Gastroesophageal sphincter (tissue), 4 donors: ENCODE measurements around the gene ABHD14A. TPM values are rescaled to one million over a fixed set of nuclear protein-coding genes. Genes with fewer than 3 reads are reported as not detected.
A peak's percentile ranks its signal among the peaks of the same experiment; 100 is the strongest.

ENCODE experiments used
- ATAC-seq: fragments of 150-250 bp; one replicate; pipeline ENCODE4 v1.9.1; 2016; ENCODE audit warnings: mild to moderate bottlenecking, moderate library complexity
- H3K27ac ChIP-seq, 4 donors: fragments of 200-600 bp; sonication (generic) in 3 of 4; 1 replicate in 3 of 4; 2 replicates in 1 of 4; pipeline ENCODE4 v1.5.1; 2016 to 2019
- H3K27me3 ChIP-seq: fragments of 200-600 bp; sonication (generic); one replicate; pipeline ENCODE4 v1.5.1; 2019
- H3K36me3 ChIP-seq, 2 donors: fragments of 200-600 bp; sonication (generic); one replicate each; pipeline ENCODE4 v1.5.1; 2019; ENCODE audit warnings: control low read depth in 1 of 2
- H3K4me1 ChIP-seq, 3 donors: fragments of 200-600 bp; sonication (generic); 1 replicate in 2 of 3; 2 replicates in 1 of 3; pipeline ENCODE4 v1.5.1; 2016 to 2019; ENCODE audit warnings: control low read depth in 2 of 3
- H3K4me3 ChIP-seq, 2 donors: fragments of 200-600 bp; sonication (generic); one replicate each; pipeline ENCODE4 v1.5.1; 2019; ENCODE audit warnings: mild to moderate bottlenecking in 1 of 2, moderate library complexity in 1 of 2
- H3K9me3 ChIP-seq, 3 donors: fragments of 200-600 bp; sonication (generic); one replicate each; pipeline ENCODE4 v1.5.1; 2017 to 2019; ENCODE audit warnings: control low read depth in 2 of 3
- EP300 ChIP-seq: sonication (generic); formaldehyde crosslinking; IDR thresholded peaks from one replicate; pipeline ENCODE4 v1.6.1; 2017; ENCODE audit warnings: antibody characterized with exemption, mild to moderate bottlenecking
- POLR2A ChIP-seq, 2 donors: fragments of 450-650 bp; IDR thresholded peaks; one replicate each; pipeline ENCODE4 v1.6.1; 2017; ENCODE audit warnings: antibody characterized with exemption in 2 of 2, mild to moderate bottlenecking in 2 of 2, moderate library complexity in 1 of 2
- POLR2AphosphoS5 ChIP-seq: sonication (generic); formaldehyde crosslinking; IDR thresholded peaks from one replicate; pipeline ENCODE4 v1.6.1; 2017; ENCODE audit warnings: antibody characterized with exemption
- WGBS, 2 donors: methylation state at CpG; one replicate each; pipeline ENCODE4 v1.1.5; 2018; ENCODE audit warnings: low coverage in 1 of 2; 5-methylcytosine and 5-hydroxymethylcytosine counted together
- total RNA-seq, 4 donors: library from RNA; depleted of rRNA; stranded (reverse); fragments of >200 nt; gene quantifications; one replicate each; pipeline ENCODE4 v1.1.0, GENCODE V29; 2016
- TF ChIP-seq, protein P1 (sequence below), 4 experiments: fragments of 200-600 bp in 2 of 4; fragments of 450-650 bp in 2 of 4; sonication (generic) in 1 of 4; IDR thresholded peaks; one replicate each; pipeline ENCODE4 v1.5.1; 2017 to 2019; ENCODE audit warnings: antibody characterized with exemption in 4 of 4, mild to moderate bottlenecking in 2 of 4, moderate library complexity in 2 of 4

ABHD14A gene
- total RNA-seq, 4 donors from 2014 or later: 12.6 to 20.2 (median 13.8) TPM

DNA sequence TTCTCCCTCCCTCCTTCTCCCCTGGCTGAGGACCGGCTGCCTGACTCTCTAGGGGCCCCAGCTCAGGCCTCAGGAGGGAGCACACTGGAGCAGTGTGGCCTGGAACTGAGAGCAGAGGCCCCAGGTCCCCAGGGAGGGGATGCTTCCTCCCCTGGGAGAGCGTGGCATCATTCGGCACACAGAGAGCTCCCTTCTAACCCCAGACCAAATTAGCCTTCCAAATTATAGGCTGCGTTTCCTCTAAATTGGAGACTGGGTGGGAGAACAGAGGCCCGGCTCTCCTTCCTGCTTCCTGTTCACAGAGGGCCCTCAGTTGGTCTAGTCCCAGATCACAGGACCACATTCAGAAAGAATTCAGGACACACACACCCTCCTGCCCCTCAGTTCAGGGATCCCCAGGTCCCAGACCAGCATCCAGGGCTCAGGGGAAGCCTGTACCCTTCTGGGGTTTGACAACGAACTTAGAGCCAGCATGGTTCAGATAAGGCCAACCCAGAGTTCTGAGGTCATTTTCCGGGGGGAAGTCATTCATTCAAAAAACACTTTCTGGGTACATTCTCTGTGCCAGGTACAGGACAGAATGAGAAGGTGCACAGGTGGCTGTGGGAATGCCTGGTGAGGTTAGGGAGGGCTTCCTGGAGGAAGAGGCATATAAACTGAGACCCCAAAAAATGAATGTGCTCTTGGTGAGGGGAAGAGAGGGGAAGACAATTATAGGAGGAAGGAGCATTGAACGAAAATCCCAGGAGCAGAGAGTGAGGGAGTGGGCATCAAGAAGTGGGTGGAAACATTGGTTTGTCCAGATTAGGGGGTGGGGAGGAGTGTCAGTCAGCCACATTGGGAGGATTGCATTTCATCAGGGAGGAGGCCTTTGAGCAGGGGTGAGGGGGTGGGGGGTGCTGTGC, 49.2 kb downstream of the ABHD14A start:
- TF ChIP-seq EP300 (no peak), POLR2AphosphoS5 (no peak), POLR2A (IDR thresholded peaks at IDR 0.05) (no peak)
- TF ChIP-seq, protein P1, sequence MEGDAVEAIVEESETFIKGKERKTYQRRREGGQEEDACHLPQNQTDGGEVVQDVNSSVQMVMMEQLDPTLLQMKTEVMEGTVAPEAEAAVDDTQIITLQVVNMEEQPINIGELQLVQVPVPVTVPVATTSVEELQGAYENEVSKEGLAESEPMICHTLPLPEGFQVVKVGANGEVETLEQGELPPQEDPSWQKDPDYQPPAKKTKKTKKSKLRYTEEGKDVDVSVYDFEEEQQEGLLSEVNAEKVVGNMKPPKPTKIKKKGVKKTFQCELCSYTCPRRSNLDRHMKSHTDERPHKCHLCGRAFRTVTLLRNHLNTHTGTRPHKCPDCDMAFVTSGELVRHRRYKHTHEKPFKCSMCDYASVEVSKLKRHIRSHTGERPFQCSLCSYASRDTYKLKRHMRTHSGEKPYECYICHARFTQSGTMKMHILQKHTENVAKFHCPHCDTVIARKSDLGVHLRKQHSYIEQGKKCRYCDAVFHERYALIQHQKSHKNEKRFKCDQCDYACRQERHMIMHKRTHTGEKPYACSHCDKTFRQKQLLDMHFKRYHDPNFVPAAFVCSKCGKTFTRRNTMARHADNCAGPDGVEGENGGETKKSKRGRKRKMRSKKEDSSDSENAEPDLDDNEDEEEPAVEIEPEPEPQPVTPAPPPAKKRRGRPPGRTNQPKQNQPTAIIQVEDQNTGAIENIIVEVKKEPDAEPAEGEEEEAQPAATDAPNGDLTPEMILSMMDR (IDR thresholded peaks at IDR 0.05): no peak
- H3K4me3 ChIP-seq: peak overlapping the region in 1 of 2 donors; percentile 1
- H3K27ac ChIP-seq: peak overlapping the region in 3 of 4 donors; percentile 23 to 74 (median 73)
- H3K27me3 ChIP-seq: no peaks in the 10 kb centered on the region
- no peaks in the 10 kb centered on the region for H3K36me3 ChIP-seq
- ATAC-seq: no peak
- no peaks in the 10 kb centered on the region for H3K9me3 ChIP-seq
- WGBS, 2 donors: 83 to 90% methylated on average over 1 to 2 of the region's 8 CpGs
- peaks cover 0 to 74% (median 40%) of the 10 kb centered on the region in 3 donors for H3K4me1 ChIP-seq

DNA sequence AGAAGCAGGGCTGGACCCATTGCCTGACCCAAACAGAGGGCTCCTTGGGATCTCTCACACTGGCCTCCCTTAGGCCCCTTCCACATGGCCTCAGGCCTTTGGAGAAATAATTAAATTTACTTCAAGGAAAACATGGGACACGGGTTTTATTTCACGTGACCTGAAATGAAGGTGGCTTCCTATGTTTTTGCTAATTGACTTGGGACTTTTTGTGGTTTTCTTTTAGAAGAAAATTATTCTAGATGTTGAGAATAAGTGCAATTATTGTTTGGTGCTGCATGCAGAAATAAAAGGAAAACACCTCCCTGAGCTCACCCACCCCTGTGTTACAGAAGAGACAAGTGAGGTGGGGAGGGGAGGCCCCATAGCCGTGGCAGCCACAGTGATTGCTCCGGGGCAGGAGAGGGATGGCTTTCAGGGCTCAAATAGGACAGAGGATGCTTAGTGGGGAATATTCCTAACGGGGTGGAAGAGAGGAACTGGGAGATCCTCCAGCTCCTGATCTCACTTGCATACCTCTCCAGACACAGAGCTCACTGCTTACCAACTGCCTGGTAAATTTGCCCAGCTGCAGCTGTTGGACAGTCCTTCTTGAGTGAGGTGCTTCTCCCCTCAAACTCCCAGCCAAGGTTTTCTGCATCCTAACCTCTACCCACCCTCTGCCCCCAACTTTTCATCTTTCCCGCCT, 50.0 kb downstream of the ABHD14A start:
- no peak overlapping the region for H3K4me3 ChIP-seq
- ATAC-seq: no peak
- H3K27ac ChIP-seq: peak overlapping the region in 1 of 4 donors; percentile 73
- H3K36me3 ChIP-seq: no peaks in the 10 kb centered on the region
- H3K4me1 ChIP-seq: peaks cover 0 to 66% (median 32%) of the 10 kb centered on the region in 3 donors
- H3K9me3 ChIP-seq: no peaks in the 10 kb centered on the region
- WGBS, 2 donors: 68 to 80% methylated on average over 1 to 5 of the region's 6 CpGs
- H3K27me3 ChIP-seq: no peaks in the 10 kb centered on the region
- TF ChIP-seq, protein P1 (IDR thresholded peaks at IDR 0.05): no peak
- TF ChIP-seq EP300: no peak
- TF ChIP-seq POLR2AphosphoS5: no peak
- TF ChIP-seq POLR2A (IDR thresholded peaks at IDR 0.05): no peak

DNA sequence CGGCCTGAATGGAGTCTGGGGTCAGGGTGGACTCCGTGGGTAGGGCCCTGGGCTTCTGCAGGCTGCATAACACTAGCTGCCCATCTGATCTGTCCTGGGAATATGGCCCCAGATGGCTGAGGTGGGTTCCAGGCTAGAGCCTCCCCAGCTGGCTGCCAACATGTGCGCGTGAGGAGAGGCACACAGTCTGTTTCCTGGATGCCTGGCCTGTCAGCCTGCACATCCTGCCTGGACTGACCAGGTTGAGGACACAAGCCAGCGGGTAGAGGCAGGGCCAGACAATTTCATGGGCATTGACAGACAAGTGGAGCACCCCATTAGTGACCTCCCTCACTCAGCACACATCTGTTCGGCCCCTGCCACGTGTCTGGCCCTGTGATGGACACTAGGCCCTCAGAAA, 50.6 kb downstream of the ABHD14A start:
- TF ChIP-seq EP300 (no peak), POLR2A (IDR thresholded peaks at IDR 0.05) (no peak), POLR2AphosphoS5 (no peak)
- TF ChIP-seq, protein P1 (IDR thresholded peaks at IDR 0.05): no peak
- H3K36me3 ChIP-seq: no peaks in the 10 kb centered on the region
- H3K27ac ChIP-seq: peak overlapping the region in 1 of 4 donors; percentile 7
- WGBS, 2 donors: no CpG with 5 or more reads among the region's 7 CpGs
- ATAC-seq: peak; percentile 18
- H3K27me3 ChIP-seq: no peaks in the 10 kb centered on the region
- H3K4me3 ChIP-seq: no peak overlapping the region
- no peaks in the 10 kb centered on the region for H3K9me3 ChIP-seq
- H3K4me1 ChIP-seq: peaks cover 0 to 60% (median 31%) of the 10 kb centered on the region in 3 donors

DNA sequence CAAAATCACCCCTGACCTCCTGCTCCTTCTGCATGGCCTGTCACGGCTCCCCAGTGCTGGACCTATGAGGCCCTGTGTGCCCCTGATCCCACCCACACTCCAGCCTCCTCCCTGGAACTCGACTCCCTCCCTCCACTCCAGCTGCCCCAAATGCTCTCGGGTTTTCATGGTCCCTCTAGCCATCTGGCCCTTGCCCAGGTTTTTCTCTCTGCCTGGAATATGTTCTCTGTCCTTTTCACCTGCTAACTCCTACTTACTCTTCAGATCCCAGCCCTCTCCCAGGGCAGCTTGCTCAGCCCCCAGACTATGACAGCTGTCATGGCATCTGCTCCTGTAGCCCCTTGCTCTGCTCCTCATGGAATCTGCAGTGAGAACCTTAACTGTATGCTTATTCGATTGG, 51.2 kb downstream of the ABHD14A start:
- 28 to 30% methylated on average over 2 to 4 of the region's 4 CpGs for WGBS, 2 donors
- TF ChIP-seq EP300 (no peak), POLR2A (IDR thresholded peaks at IDR 0.05) (no peak)
- H3K4me1 ChIP-seq: peaks cover 0 to 54% (median 31%) of the 10 kb centered on the region in 3 donors
- no peaks in the 10 kb centered on the region for H3K27me3 ChIP-seq
- H3K36me3 ChIP-seq: no peaks in the 10 kb centered on the region
- H3K4me3 ChIP-seq: no peak overlapping the region
- ATAC-seq: no peak
- H3K9me3 ChIP-seq: no peaks in the 10 kb centered on the region
- peak overlapping the region in 1 of 4 donors; percentile 7 for H3K27ac ChIP-seq

DNA sequence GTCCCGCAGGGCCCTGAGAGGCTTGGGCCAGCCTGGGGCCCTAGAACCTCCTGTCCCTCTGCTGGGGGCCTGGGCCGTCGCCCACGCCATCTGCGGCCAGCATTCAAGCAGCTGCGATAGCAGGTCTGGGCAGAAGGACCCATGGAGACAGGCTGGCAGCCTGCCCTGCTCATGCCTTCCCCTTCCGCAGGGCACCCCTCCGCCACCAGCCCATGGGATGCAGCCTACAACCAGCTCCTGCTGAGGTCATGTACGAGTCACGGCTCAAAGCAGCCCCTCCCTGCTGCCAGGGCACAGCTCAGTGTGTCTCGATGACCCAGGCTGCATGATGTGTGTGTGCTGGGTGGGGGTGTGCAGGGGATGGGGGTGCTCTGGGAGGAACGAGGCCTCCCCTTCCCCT, 53.7 kb downstream of the ABHD14A start:
- TF ChIP-seq POLR2AphosphoS5 (no peak), EP300 (no peak), POLR2A (IDR thresholded peaks at IDR 0.05) (no peak)
- TF ChIP-seq, protein P1 (IDR thresholded peaks at IDR 0.05): no peak
- no peak overlapping the region for H3K4me3 ChIP-seq
- H3K9me3 ChIP-seq: no peaks in the 10 kb centered on the region
- H3K27me3 ChIP-seq: no peaks in the 10 kb centered on the region
- H3K27ac ChIP-seq: no peak overlapping the region
- no peaks in the 10 kb centered on the region for H3K36me3 ChIP-seq
- no peak for ATAC-seq
- H3K4me1 ChIP-seq: peaks cover 0 to 29% (median 10%) of the 10 kb centered on the region in 3 donors
- 60% methylated on average over 1 of the region's 12 CpGs; no CpG with 5 or more reads in 1 of the 2 donors for WGBS, 2 donors
